Body of pancreas (tissue), 4 donors: ENCODE data around the gene LMOD2. TPM values are rescaled to one million over a fixed set of nuclear protein-coding genes. Genes with fewer than 3 reads are reported as not detected.

ENCODE experiments used
- ATAC-seq: fragments of 150-250 bp; one replicate; pipeline ENCODE4 v1.9.1; 2016
- DNase-seq, 4 donors: peaks; one replicate each; pipeline ENCODE4 v3.0.0-alpha.2; 2019
- H3K27ac ChIP-seq, 4 donors: fragments of 200-600 bp; sonication (generic); 1 replicate in 3 of 4; 2 replicates in 1 of 4; pipeline versions ENCODE4 v1.5.1 to v1.6.1; 2016 to 2019; ENCODE audit warnings: mild to moderate bottlenecking in 1 of 4, mixed read lengths in 1 of 4, moderate library complexity in 1 of 4
- H3K27me3 ChIP-seq, 2 donors: fragments of 200-600 bp; sonication (generic); one replicate each; pipeline ENCODE4 v1.6.0; 2016; ENCODE audit warnings: mild to moderate bottlenecking in 1 of 2
- H3K36me3 ChIP-seq, 2 donors: fragments of 200-600 bp; sonication (generic); replicated peaks in 1 of 2; 2 replicates each; pipeline ENCODE4 v1.5.1; 2016; ENCODE audit warnings: low read depth in 2 of 2; ENCODE audit not compliant: insufficient read depth in 1 of 2
- H3K4me1 ChIP-seq: fragments of 200-600 bp; sonication (generic); one replicate; pipeline ENCODE4 v1.6.0; 2016
- H3K4me3 ChIP-seq, 2 donors: fragments of 200-600 bp; sonication (generic); 1 replicate in 1 of 2; 2 replicates in 1 of 2; pipeline ENCODE4 v1.5.1; 2016 to 2019
- H3K9me3 ChIP-seq, 3 donors: fragments of 200-600 bp; sonication (generic); 1 replicate in 2 of 3; 2 replicates in 1 of 3; pipeline ENCODE4 v1.5.1; 2016
- CTCF ChIP-seq, 7 experiments: fragments of 450-650 bp in 4 of 7; fragments of 200-600 bp in 3 of 7; sonication (generic) in 3 of 7; IDR thresholded peaks; one replicate each; pipeline ENCODE4 v1.5.1; 2016 to 2019; ENCODE audit warnings: antibody characterized with exemption in 7 of 7
- POLR2A ChIP-seq, 3 donors: fragments of 450-650 bp; IDR thresholded peaks; one replicate each; pipeline ENCODE4 v1.6.1; 2016; ENCODE audit warnings: antibody characterized with exemption in 3 of 3, mild to moderate bottlenecking in 2 of 3
- WGBS, 2 donors: methylation state at CpG; one replicate each; pipeline ENCODE4 v1.1.5; 2017; 5-methylcytosine and 5-hydroxymethylcytosine counted together
- intact Hi-C: fragments of 100-400 bp; cut with DNase I; formaldehyde crosslinking; loops from one replicate; pipeline ENCODE4 v1.15.1; 2023
- total RNA-seq, 2 donors: library from RNA; depleted of rRNA; stranded (reverse); fragments of >200 nt; gene quantifications; one replicate each; pipeline ENCODE4 v1.1.0, GENCODE V29; 2016

Gene LMOD2
- total RNA-seq = not detected

GRCh38 chr7:123655614-123656013 lies at the start of gene LMOD2:
LMOD2 (plus strand) TSS chr7:123655866; CDS start chr7:123655964, 98 bp downstream.
- TF ChIP-seq POLR2A (IDR thresholded peaks at IDR 0.05) (no peak), CTCF (IDR thresholded peaks at IDR 0.05) (no peak)
- no peaks in the 10 kb centered on the region for H3K27me3 ChIP-seq
- H3K4me3 ChIP-seq = no peak within 1 kb of the TSS
- intact Hi-C loops = no loop called here
- no peaks in the 10 kb centered on the region for H3K4me1 ChIP-seq
- WGBS, 2 donors = 75 to 77% methylated on average over 6 of the region's 6 CpGs
- H3K27ac ChIP-seq = no peak within 1 kb of the TSS
- no peak for ATAC-seq
- H3K9me3 ChIP-seq = no peaks in the 10 kb centered on the region
- no peaks in the 10 kb centered on the region for H3K36me3 ChIP-seq
- DNase-seq = no peak

- DNase-seq (no peak), ATAC-seq (no peak)
- H3K4me1 ChIP-seq = no peaks in the 10 kb centered on the region
- H3K4me3 ChIP-seq = no peak overlapping the region
- no peaks in the 10 kb centered on the region for H3K36me3 ChIP-seq
- no peaks in the 10 kb centered on the region for H3K9me3 ChIP-seq
- no peaks in the 10 kb centered on the region for H3K27me3 ChIP-seq
- no peak overlapping the region for H3K27ac ChIP-seq
- TF ChIP-seq POLR2A (IDR thresholded peaks at IDR 0.05) (no peak), CTCF (IDR thresholded peaks at IDR 0.05) (no peak)
- 75 to 79% methylated on average over 4 of the region's 4 CpGs for WGBS, 2 donors
- intact Hi-C loops = no loop called here
Observed at GRCh38 chr7:123607423-123607975, 48.2 kb upstream of the LMOD2 start.

- Histone ChIP-seq H3K4me1 (no peaks in the 10 kb centered on the region), H3K4me3 (no peak overlapping the region), H3K27me3 (no peaks in the 10 kb centered on the region), H3K9me3 (no peaks in the 10 kb centered on the region), H3K36me3 (no peaks in the 10 kb centered on the region), H3K27ac (no peak overlapping the region)
- intact Hi-C loops = no loop called here
- TF ChIP-seq CTCF (IDR thresholded peaks at IDR 0.05) = no peak
- no peak for TF ChIP-seq POLR2A (IDR thresholded peaks at IDR 0.05)
- no peak for DNase-seq
- WGBS, 2 donors = 66 to 82% methylated on average over 5 of the region's 5 CpGs
- no peak for ATAC-seq
Observed at GRCh38 chr7:123608991-123609882, 46.4 kb upstream of the LMOD2 start.

GRCh38 chr7:123609883-123610239 lies 45.8 kb upstream of the LMOD2 start:
- intact Hi-C loops = no loop called here
- Histone ChIP-seq H3K36me3 (no peaks in the 10 kb centered on the region), H3K4me3 (no peak overlapping the region), H3K27me3 (no peaks in the 10 kb centered on the region), H3K9me3 (no peaks in the 10 kb centered on the region), H3K27ac (no peak overlapping the region), H3K4me1 (no peaks in the 10 kb centered on the region)
- ATAC-seq (no peak), DNase-seq (no peak)
- 83% methylated on average over 2 of the region's 2 CpGs for WGBS, 2 donors
- TF ChIP-seq CTCF (IDR thresholded peaks at IDR 0.05) (no peak), POLR2A (IDR thresholded peaks at IDR 0.05) (no peak)
